Trophoblast cell (in vitro differentiated cells and primary cell): Measurements from ENCODE around the gene APOB.
"Not testable (repeated sequence)": the region's sequence is repeated elsewhere in the genome, so short reads cannot be mapped to it uniquely, and the experiment has no call there.

ENCODE experiments used
- DNase-seq, 2 donors: peaks; one replicate each; pipeline ENCODE4 v3.0.0-alpha.2; 2016
- H2AFZ ChIP-seq: 2 replicates; pipeline ENCODE4 v1.6.1; 2013; ENCODE audit warnings: low read length, moderate library complexity, mild to moderate bottlenecking; ENCODE audit not compliant: insufficient read depth, poor library complexity
- H2AK5ac ChIP-seq: 2 replicates; pipeline ENCODE4 v1.6.1; 2013; ENCODE audit warnings: mild to moderate bottlenecking, low read length
- H2BK120ac ChIP-seq: 2 replicates; pipeline ENCODE4 v1.6.1; 2013; ENCODE audit warnings: low read length, mild to moderate bottlenecking, moderate library complexity; ENCODE audit not compliant: insufficient read depth, poor library complexity
- H2BK12ac ChIP-seq: 2 replicates; pipeline ENCODE4 v1.6.1; 2013; ENCODE audit warnings: mild to moderate bottlenecking, low read length, moderate library complexity
- H2BK5ac ChIP-seq: 2 replicates; pipeline ENCODE4 v1.6.1; 2013; ENCODE audit warnings: low read length, low read depth, moderate library complexity, mild to moderate bottlenecking; ENCODE audit not compliant: poor library complexity
- H3K14ac ChIP-seq: 2 replicates; pipeline ENCODE4 v1.6.1; 2013; ENCODE audit warnings: mild to moderate bottlenecking, low read length
- H3K18ac ChIP-seq: 2 replicates; pipeline ENCODE4 v1.6.1; 2013; ENCODE audit warnings: mild to moderate bottlenecking, low read length
- H3K23ac ChIP-seq: 2 replicates; pipeline ENCODE4 v1.6.1; 2013; ENCODE audit warnings: low read length
- H3K27ac ChIP-seq: 2 replicates; pipeline ENCODE4 v1.5.1; 2013; ENCODE audit warnings: low read depth, mild to moderate bottlenecking, inconsistent platforms, low read length, moderate library complexity
- H3K27me3 ChIP-seq: 2 replicates; pipeline ENCODE4 v1.6.1; 2013; ENCODE audit warnings: inconsistent platforms, mild to moderate bottlenecking, low read length, moderate library complexity; ENCODE audit not compliant: insufficient read depth
- H3K36me3 ChIP-seq, 2 experiments: 1 replicate in 1 of 2; 2 replicates in 1 of 2; pipeline ENCODE4 v1.6.1; 2013; ENCODE audit warnings: low read length in 2 of 2, mild to moderate bottlenecking in 2 of 2, moderate library complexity in 1 of 2; ENCODE audit not compliant: insufficient read depth in 2 of 2, control insufficient read depth in 1 of 2
- H3K4ac ChIP-seq: 2 replicates; pipeline ENCODE4 v1.6.1; 2013; ENCODE audit warnings: low read depth, mild to moderate bottlenecking, low read length, moderate library complexity
- H3K4me1 ChIP-seq, 2 experiments: 1 replicate in 1 of 2; 2 replicates in 1 of 2; pipeline ENCODE4 v1.6.1; 2013; ENCODE audit warnings: low read length in 2 of 2, mild to moderate bottlenecking in 2 of 2, moderate library complexity in 1 of 2; ENCODE audit not compliant: insufficient read depth in 2 of 2, control insufficient read depth in 1 of 2
- H3K4me2 ChIP-seq: 2 replicates; pipeline ENCODE4 v1.6.1; 2013; ENCODE audit warnings: inconsistent platforms, mild to moderate bottlenecking, low read length, moderate library complexity
- H3K4me3 ChIP-seq: 2 replicates; pipeline ENCODE4 v1.5.1; 2013; ENCODE audit warnings: mild to moderate bottlenecking, low read depth, low read length, inconsistent platforms
- H3K79me1 ChIP-seq: one replicate; pipeline ENCODE4 v1.6.1; 2013; ENCODE audit warnings: low read length
- H3K79me2 ChIP-seq: 2 replicates; pipeline ENCODE4 v1.6.1; 2013; ENCODE audit warnings: low read length, mild to moderate bottlenecking; ENCODE audit not compliant: control insufficient read depth, insufficient read depth, poor library complexity
- H3K9ac ChIP-seq: 2 replicates; pipeline ENCODE4 v1.6.1; 2013; ENCODE audit warnings: mild to moderate bottlenecking, low read length
- H3K9me3 ChIP-seq: 2 replicates; pipeline ENCODE4 v1.6.1; 2013; ENCODE audit warnings: low read depth, mild to moderate bottlenecking, control low read depth, inconsistent platforms, low read length; ENCODE audit not compliant: insufficient read depth
- H4K12ac ChIP-seq: 2 replicates; pipeline ENCODE4 v1.6.1; 2013; ENCODE audit warnings: low read depth, mild to moderate bottlenecking, low read length, moderate library complexity
- H4K8ac ChIP-seq: 2 replicates; pipeline ENCODE4 v1.6.1; 2013; ENCODE audit warnings: low read depth, mild to moderate bottlenecking, low read length, moderate library complexity
- H4K91ac ChIP-seq: one replicate; pipeline ENCODE4 v1.6.1; 2013; ENCODE audit warnings: low read depth, mild to moderate bottlenecking, low read length, moderate library complexity
- WGBS: extraction: QIAGEN DNeasy Blood & Tissue Kit; methylation state at CpG from one replicate; pipeline ENCODE4 v1.1.7; 2013; ENCODE audit warnings: missing lambda C conversion rate; ENCODE audit not compliant: insufficient read length, insufficient coverage; ENCODE audit errors: extremely low coverage; 5-methylcytosine and 5-hydroxymethylcytosine counted together

Gene APOB

GRCh38 chr2:21030983-21031968 lies 12.6 kb downstream of the APOB start:
- H3K27me3 ChIP-seq: no peaks in the 10 kb centered on the region
- no peak overlapping the region for H2AFZ ChIP-seq
- H3K36me3 ChIP-seq: no peaks in the 10 kb centered on the region
- no peaks in the 10 kb centered on the region for H3K79me1 ChIP-seq
- H3K9me3 ChIP-seq: no peaks in the 10 kb centered on the region
- no CpG with 5 or more reads among the region's 4 CpGs for WGBS
- no peak overlapping the region for H3K14ac ChIP-seq
- H2BK5ac ChIP-seq: no peak overlapping the region
- no peak overlapping the region for H4K91ac ChIP-seq
- H3K4me2 ChIP-seq: no peak overlapping the region
- no peak overlapping the region for H3K4ac ChIP-seq
- H4K12ac ChIP-seq: no peak overlapping the region
- H3K9ac ChIP-seq: no peak overlapping the region
- H3K79me2 ChIP-seq: no peaks in the 10 kb centered on the region
- no peak overlapping the region for H3K18ac ChIP-seq
- no peak for DNase-seq
- H3K4me3 ChIP-seq: no peak overlapping the region
- no peak overlapping the region for H2BK12ac ChIP-seq
- H3K4me1 ChIP-seq: no peaks in the 10 kb centered on the region
- no peak overlapping the region for H4K8ac ChIP-seq
- H2AK5ac ChIP-seq: no peak overlapping the region
- H3K27ac ChIP-seq: no peak overlapping the region
- no peak overlapping the region for H2BK120ac ChIP-seq
- H3K23ac ChIP-seq: no peak overlapping the region

GRCh38 chr2:21029519-21029918 lies 14.4 kb downstream of the APOB start:
- Histone ChIP-seq H3K4me2 (no peak overlapping the region), H2AFZ (no peak overlapping the region), H3K9me3 (no peaks in the 10 kb centered on the region), H3K9ac (no peak overlapping the region), H3K79me1 (no peaks in the 10 kb centered on the region), H3K18ac (no peak overlapping the region), H4K91ac (no peak overlapping the region), H3K14ac (no peak overlapping the region), H3K4me1 (no peaks in the 10 kb centered on the region), H3K4ac (no peak overlapping the region), H3K4me3 (no peak overlapping the region), H2AK5ac (no peak overlapping the region), H3K27ac (no peak overlapping the region), H3K79me2 (no peaks in the 10 kb centered on the region), H2BK12ac (no peak overlapping the region), H3K23ac (no peak overlapping the region), H3K36me3 (no peaks in the 10 kb centered on the region), H2BK5ac (no peak overlapping the region), H4K8ac (no peak overlapping the region), H2BK120ac (no peak overlapping the region), H3K27me3 (no peaks in the 10 kb centered on the region), H4K12ac (no peak overlapping the region)
- no peak for DNase-seq
- no CpG with 5 or more reads among the region's 2 CpGs for WGBS

GRCh38 chr2:21028951-21029350 lies 14.9 kb downstream of the APOB start:
- H3K4me2 ChIP-seq, H3K18ac ChIP-seq, H3K14ac ChIP-seq, H3K9me3 ChIP-seq, H2BK5ac ChIP-seq, H2AFZ ChIP-seq, H3K27ac ChIP-seq, H4K12ac ChIP-seq, DNase-seq, H3K9ac ChIP-seq, H3K4me1 ChIP-seq, H3K79me2 ChIP-seq, H3K79me1 ChIP-seq, H4K91ac ChIP-seq, H3K36me3 ChIP-seq, H3K27me3 ChIP-seq, H2BK12ac ChIP-seq, H2BK120ac ChIP-seq, H3K4ac ChIP-seq, H2AK5ac ChIP-seq, H3K4me3 ChIP-seq, H4K8ac ChIP-seq, H3K23ac ChIP-seq: not testable (repeated sequence)
- no CpG with 5 or more reads among the region's 5 CpGs for WGBS

- no peak overlapping the region for H3K27ac ChIP-seq
- H2AFZ ChIP-seq: no peak overlapping the region
- H3K9me3 ChIP-seq: no peaks in the 10 kb centered on the region
- no peaks in the 10 kb centered on the region for H3K36me3 ChIP-seq
- H3K27me3 ChIP-seq: no peaks in the 10 kb centered on the region
- H4K12ac ChIP-seq: no peak overlapping the region
- H2BK5ac ChIP-seq: no peak overlapping the region
- H3K79me2 ChIP-seq: no peaks in the 10 kb centered on the region
- no peak overlapping the region for H3K4me2 ChIP-seq
- no peaks in the 10 kb centered on the region for H3K79me1 ChIP-seq
- H4K8ac ChIP-seq: no peak overlapping the region
- no peak overlapping the region for H3K4ac ChIP-seq
- H2AK5ac ChIP-seq: no peak overlapping the region
- no peak overlapping the region for H4K91ac ChIP-seq
- no peaks in the 10 kb centered on the region for H3K4me1 ChIP-seq
- H3K9ac ChIP-seq: no peak overlapping the region
- no peak overlapping the region for H3K14ac ChIP-seq
- H2BK120ac ChIP-seq: no peak overlapping the region
- H2BK12ac ChIP-seq: no peak overlapping the region
- no peak for DNase-seq
- H3K18ac ChIP-seq: no peak overlapping the region
- H3K23ac ChIP-seq: no peak overlapping the region
- 100% methylated on average over 1 of the region's 4 CpGs for WGBS
- H3K4me3 ChIP-seq: no peak overlapping the region
Observed at GRCh38 chr2:21028021-21028947, 15.6 kb downstream of the APOB start.
